Body of pancreas (tissue), 4 donors: Measurements from ENCODE around the gene FZD2. TPM values are rescaled to one million over a fixed set of nuclear protein-coding genes. Genes with fewer than 3 reads are reported as not detected.
"Not testable (repeated sequence)": the region's sequence is repeated elsewhere in the genome, so short reads cannot be mapped to it uniquely, and the experiment has no call there.

Experiments
- ATAC-seq: fragments of 150-250 bp; one replicate; pipeline ENCODE4 v1.9.1; 2016
- DNase-seq, 4 donors: peaks; one replicate each; pipeline ENCODE4 v3.0.0-alpha.2; 2019
- H3K27ac ChIP-seq, 4 donors: fragments of 200-600 bp; sonication (generic); 1 replicate in 3 of 4; 2 replicates in 1 of 4; pipeline versions ENCODE4 v1.5.1 to v1.6.1; 2016 to 2019; ENCODE audit warnings: mild to moderate bottlenecking in 1 of 4, mixed read lengths in 1 of 4, moderate library complexity in 1 of 4
- H3K27me3 ChIP-seq, 2 donors: fragments of 200-600 bp; sonication (generic); one replicate each; pipeline ENCODE4 v1.6.0; 2016; ENCODE audit warnings: mild to moderate bottlenecking in 1 of 2
- H3K36me3 ChIP-seq, 2 donors: fragments of 200-600 bp; sonication (generic); replicated peaks in 1 of 2; 2 replicates each; pipeline ENCODE4 v1.5.1; 2016; ENCODE audit warnings: low read depth in 2 of 2; ENCODE audit not compliant: insufficient read depth in 1 of 2
- H3K4me1 ChIP-seq: fragments of 200-600 bp; sonication (generic); one replicate; pipeline ENCODE4 v1.6.0; 2016
- H3K4me3 ChIP-seq, 2 donors: fragments of 200-600 bp; sonication (generic); 1 replicate in 1 of 2; 2 replicates in 1 of 2; pipeline ENCODE4 v1.5.1; 2016 to 2019
- H3K9me3 ChIP-seq, 3 donors: fragments of 200-600 bp; sonication (generic); 1 replicate in 2 of 3; 2 replicates in 1 of 3; pipeline ENCODE4 v1.5.1; 2016
- POLR2A ChIP-seq, 3 donors: fragments of 450-650 bp; IDR thresholded peaks; one replicate each; pipeline ENCODE4 v1.6.1; 2016; ENCODE audit warnings: antibody characterized with exemption in 3 of 3, mild to moderate bottlenecking in 2 of 3
- WGBS, 2 donors: methylation state at CpG; one replicate each; pipeline ENCODE4 v1.1.5; 2017; 5-methylcytosine and 5-hydroxymethylcytosine counted together
- intact Hi-C: fragments of 100-400 bp; cut with DNase I; formaldehyde crosslinking; loops from one replicate; pipeline ENCODE4 v1.15.1; 2023
- total RNA-seq, 2 donors: library from RNA; depleted of rRNA; stranded (reverse); fragments of >200 nt; gene quantifications; one replicate each; pipeline ENCODE4 v1.1.0, GENCODE V29; 2016
- TF ChIP-seq, protein P1 (sequence below), 7 experiments: fragments of 450-650 bp in 4 of 7; fragments of 200-600 bp in 3 of 7; sonication (generic) in 3 of 7; IDR thresholded peaks; one replicate each; pipeline ENCODE4 v1.5.1; 2016 to 2019; ENCODE audit warnings: antibody characterized with exemption in 7 of 7

The FZD2 gene
- total RNA-seq, 2 donors from 2014 or later, result 0.52 TPM; not detected in 1

DNA sequence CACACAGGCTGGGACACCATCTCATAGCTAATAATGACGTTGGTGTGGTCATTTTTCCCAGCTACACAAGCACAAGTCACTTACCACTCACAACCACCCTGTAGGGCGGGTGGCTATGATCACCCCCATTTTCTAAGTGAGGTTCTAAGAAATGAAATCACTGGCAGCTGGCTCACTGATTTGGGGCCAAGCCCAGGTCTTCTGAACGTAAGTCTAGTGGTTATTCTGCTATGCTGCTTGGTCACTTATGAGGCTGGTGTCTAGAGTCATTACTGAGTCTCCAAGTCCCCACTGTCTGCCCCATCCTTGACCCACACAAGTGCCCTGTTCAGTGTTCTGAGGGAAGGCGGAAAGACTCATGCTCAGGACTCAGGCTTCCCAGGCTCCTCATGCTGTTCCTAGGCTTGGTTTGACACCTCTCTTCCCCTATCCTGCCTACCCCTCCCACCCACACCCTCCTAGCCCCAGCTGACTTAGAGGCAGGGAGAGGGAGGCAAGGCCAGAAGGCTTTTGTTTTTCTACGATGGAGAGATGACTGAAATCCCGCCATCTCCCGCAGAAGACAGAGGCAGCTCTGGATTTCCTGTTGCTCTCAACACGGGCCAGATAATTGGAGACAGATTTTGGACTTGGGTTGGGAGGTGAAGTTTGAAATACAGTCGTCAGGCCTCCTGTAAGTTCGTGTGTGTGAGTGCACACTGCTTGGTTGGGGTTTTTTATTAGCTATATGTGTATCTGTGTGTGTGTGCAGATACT is 32.2 kb downstream of the FZD2 start:
- WGBS, 2 donors, result 69% methylated on average over 10 of the region's 10 CpGs
- TF ChIP-seq, protein P1, sequence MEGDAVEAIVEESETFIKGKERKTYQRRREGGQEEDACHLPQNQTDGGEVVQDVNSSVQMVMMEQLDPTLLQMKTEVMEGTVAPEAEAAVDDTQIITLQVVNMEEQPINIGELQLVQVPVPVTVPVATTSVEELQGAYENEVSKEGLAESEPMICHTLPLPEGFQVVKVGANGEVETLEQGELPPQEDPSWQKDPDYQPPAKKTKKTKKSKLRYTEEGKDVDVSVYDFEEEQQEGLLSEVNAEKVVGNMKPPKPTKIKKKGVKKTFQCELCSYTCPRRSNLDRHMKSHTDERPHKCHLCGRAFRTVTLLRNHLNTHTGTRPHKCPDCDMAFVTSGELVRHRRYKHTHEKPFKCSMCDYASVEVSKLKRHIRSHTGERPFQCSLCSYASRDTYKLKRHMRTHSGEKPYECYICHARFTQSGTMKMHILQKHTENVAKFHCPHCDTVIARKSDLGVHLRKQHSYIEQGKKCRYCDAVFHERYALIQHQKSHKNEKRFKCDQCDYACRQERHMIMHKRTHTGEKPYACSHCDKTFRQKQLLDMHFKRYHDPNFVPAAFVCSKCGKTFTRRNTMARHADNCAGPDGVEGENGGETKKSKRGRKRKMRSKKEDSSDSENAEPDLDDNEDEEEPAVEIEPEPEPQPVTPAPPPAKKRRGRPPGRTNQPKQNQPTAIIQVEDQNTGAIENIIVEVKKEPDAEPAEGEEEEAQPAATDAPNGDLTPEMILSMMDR (IDR thresholded peaks at IDR 0.05), result no peak
- no peak for TF ChIP-seq POLR2A (IDR thresholded peaks at IDR 0.05)
- Histone ChIP-seq H3K9me3 (no peaks in the 10 kb centered on the region), H3K4me3 (no peak overlapping the region), H3K36me3 (no peaks in the 10 kb centered on the region), H3K27me3 (no peaks in the 10 kb centered on the region), H3K27ac (no peak overlapping the region), H3K4me1 (no peaks in the 10 kb centered on the region)
- no peak for DNase-seq
- intact Hi-C loops, result no loop called here
- ATAC-seq, result no peak

DNA sequence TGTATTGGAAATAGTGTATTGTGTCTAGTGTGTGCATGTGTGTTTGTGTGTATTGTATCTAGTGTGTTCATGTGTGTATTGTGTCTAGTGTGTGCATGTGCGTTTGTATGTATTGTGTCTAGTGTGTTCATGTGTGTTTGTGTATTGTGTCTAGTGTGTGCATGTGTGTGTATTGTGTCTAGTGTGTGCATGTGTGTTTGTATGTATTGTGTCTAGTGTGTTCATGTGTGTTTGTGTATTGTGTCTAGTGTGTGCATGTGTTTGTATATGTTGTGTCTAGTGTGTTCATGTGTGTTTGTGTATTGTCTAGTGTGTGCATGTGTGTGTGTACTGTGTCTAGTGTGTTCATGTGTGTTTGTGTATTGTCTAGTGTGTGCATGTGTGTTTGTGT is 32.8 kb downstream of the FZD2 start:
- H3K4me1 ChIP-seq, H3K27ac ChIP-seq, intact Hi-C loops: not testable (repeated sequence)

DNA sequence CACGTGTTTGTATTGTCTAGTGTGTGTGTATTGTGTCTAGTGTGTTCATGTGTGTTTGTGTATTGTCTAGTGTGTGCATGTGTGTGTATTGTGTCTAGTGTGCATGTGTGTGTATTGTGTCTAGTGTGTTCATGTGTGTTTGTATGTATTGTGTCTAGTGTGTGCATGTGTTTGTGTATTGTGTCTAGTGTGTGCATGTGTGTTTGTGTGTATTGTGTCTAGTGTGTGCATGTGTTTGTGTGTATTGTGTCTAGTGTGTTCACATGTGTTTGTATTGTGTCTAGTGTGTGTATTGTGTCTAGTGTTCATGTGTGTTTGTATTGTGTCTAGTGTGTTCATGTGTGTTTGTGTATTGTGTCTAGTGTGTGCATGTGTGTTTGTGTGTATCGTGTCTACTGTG is 33.5 kb downstream of the FZD2 start:
- H3K9me3 ChIP-seq, ATAC-seq, intact Hi-C loops, H3K27ac ChIP-seq, H3K36me3 ChIP-seq, H3K4me1 ChIP-seq, DNase-seq, H3K27me3 ChIP-seq, H3K4me3 ChIP-seq: not testable (repeated sequence)
- WGBS, 2 donors, result 56 to 63% methylated on average over 2 of the region's 2 CpGs

More for the DNA sequence above, 32.8 kb downstream of the FZD2 start:
- H3K27me3 ChIP-seq, H3K36me3 ChIP-seq, DNase-seq, H3K9me3 ChIP-seq, ATAC-seq, H3K4me3 ChIP-seq: not testable (repeated sequence)
- WGBS, 2 donors, result 84 to 89% methylated on average over 1 of the region's 1 CpG

DNA sequence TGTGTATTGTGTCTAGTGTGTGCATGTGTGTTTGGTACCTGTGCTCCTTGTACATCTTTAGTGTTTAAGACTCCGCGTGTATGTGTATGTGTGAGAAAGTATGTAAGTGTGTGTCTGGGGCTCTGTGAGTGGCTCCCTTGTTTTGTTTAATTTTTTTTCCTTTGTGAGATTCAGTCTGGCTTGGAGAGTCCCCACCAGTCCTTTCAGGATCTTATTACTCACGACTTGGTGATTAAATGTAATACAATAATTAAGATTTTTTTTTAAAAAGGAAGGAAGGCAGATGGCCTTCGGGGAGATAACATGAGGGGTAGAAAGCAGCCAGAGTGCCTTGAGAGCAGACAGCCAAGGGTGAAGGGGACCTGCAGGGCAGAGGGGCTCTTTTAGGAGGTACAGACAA is 33.9 kb downstream of the FZD2 start:
- Histone ChIP-seq H3K27me3 (no peaks in the 10 kb centered on the region), H3K9me3 (no peaks in the 10 kb centered on the region), H3K36me3 (no peaks in the 10 kb centered on the region), H3K4me3 (no peak overlapping the region), H3K27ac (no peak overlapping the region), H3K4me1 (no peaks in the 10 kb centered on the region)
- DNase-seq (no peak), ATAC-seq (no peak)
- 64 to 66% methylated on average over 4 of the region's 4 CpGs for WGBS, 2 donors
- intact Hi-C loops, result no loop called here
- TF ChIP-seq, protein P1 (IDR thresholded peaks at IDR 0.05), result no peak
- TF ChIP-seq POLR2A (IDR thresholded peaks at IDR 0.05), result no peak

DNA sequence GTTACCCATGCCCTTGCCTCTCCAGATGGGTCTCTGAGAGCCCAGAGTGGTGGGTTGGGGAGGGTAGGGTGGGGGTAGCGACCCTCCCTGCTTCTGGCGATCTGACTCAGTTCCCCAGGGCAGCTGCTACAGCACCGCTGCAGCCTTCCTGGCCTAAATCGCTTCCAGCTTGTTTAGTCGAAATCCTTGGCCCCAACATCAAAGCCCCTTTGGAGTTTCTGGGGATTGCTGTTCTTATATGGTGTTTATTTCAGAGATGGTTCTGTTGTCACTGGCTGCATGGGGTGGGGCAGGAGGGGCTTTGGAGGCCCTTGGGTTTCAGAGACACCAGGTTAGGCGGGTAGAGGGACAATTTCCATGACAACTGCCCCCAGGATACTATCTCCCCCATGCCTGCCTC is 35.9 kb downstream of the FZD2 start:
- 40 to 53% methylated on average over 1 to 6 of the region's 6 CpGs for WGBS, 2 donors
- TF ChIP-seq, protein P1 (IDR thresholded peaks at IDR 0.05), result no peak
- no peak for TF ChIP-seq POLR2A (IDR thresholded peaks at IDR 0.05)
- H3K9me3 ChIP-seq, result no peaks in the 10 kb centered on the region
- intact Hi-C loops, result no loop called here
- DNase-seq, result no peak
- H3K27me3 ChIP-seq, result no peaks in the 10 kb centered on the region
- no peaks in the 10 kb centered on the region for H3K36me3 ChIP-seq
- ATAC-seq, result no peak
- no peak overlapping the region for H3K4me3 ChIP-seq
- H3K27ac ChIP-seq, result no peak overlapping the region
- no peaks in the 10 kb centered on the region for H3K4me1 ChIP-seq

DNA sequence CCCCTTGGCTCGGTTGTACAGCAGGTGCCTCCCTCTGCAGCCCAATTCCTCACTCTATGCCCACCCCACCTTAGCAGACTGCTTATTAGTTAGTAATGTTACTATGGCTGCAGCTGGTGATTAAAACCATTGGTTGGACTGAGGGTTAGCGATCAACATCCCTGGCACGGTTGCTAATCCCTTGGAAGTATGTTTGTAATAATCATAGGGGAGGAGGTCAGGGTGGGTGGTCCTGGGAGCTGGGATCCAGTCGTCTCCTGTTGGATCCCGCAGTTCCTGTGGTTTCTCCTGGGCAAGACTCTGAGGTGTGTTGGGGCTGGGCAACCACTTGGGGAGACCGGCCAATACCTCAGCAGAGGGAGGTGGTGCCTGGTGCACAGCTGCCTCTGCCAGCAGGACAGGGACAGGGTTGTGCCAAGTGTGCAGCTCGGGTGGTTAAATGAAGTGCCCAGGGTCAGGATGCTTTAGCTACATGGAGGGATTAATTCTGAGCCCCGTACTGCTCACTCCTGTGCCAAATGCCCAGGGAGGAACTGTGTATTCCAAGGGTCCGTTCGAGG is 38.0 kb downstream of the FZD2 start:
- no peak overlapping the region for H3K27ac ChIP-seq
- intact Hi-C loops, result no loop called here
- no peak overlapping the region for H3K4me3 ChIP-seq
- no peaks in the 10 kb centered on the region for H3K4me1 ChIP-seq
- H3K36me3 ChIP-seq, result no peaks in the 10 kb centered on the region
- ATAC-seq (no peak), DNase-seq (no peak)
- no peaks in the 10 kb centered on the region for H3K9me3 ChIP-seq
- no peaks in the 10 kb centered on the region for H3K27me3 ChIP-seq
- WGBS, 2 donors, result 53 to 57% methylated on average over 8 to 10 of the region's 10 CpGs
- TF ChIP-seq POLR2A (IDR thresholded peaks at IDR 0.05), result no peak
- TF ChIP-seq, protein P1 (IDR thresholded peaks at IDR 0.05), result no peak
